ENCODE measurements around the gene CCSER1. TPM values are rescaled to one million over a fixed set of nuclear protein-coding genes. Genes with fewer than 3 reads are reported as not detected.
A peak's percentile ranks its signal among the peaks of the same experiment; 100 is the strongest.

Gene CCSER1
- total and polyA plus RNA-seq, 2 of the 8 experiments (the other 6 are each of a cell fraction or from before 2014, with no cell fraction given), result 0.26 to 0.84 TPM

- Histone ChIP-seq H3K36me3 (ENCODE audit: control insufficient read depth in 2 of 4, insufficient read depth in 4 of 4, low read length in 3 of 4) (no peaks in the 10 kb centered on the region), H2BK12ac (ENCODE audit: low read depth, low read length) (no peak overlapping the region), H3K23me2 (ENCODE audit: low read depth, low read length) (no peaks in the 10 kb centered on the region), H3K9me3 (ENCODE audit: insufficient read depth in 2 of 2, low read depth in 1 of 2, low read length in 1 of 2) (no peaks in the 10 kb centered on the region), H2BK120ac (replicated peaks; ENCODE audit: low read depth, low read length) (no peak overlapping the region), H3K4me3 (ENCODE audit: extremely low read depth in 1 of 4, insufficient read depth in 2 of 4, low read depth in 3 of 4, low read length in 4 of 4) (no peak overlapping the region), H2BK5ac (ENCODE audit: low read depth, low read length) (no peak overlapping the region), H2BK15ac (ENCODE audit: low read length) (no peak overlapping the region), H3K4me1 (replicated peaks in 1 of 4; ENCODE audit: control insufficient read depth in 3 of 4, insufficient read depth in 4 of 4, low read length in 3 of 4) (peaks cover 0 to 5% (median 0%) of the 10 kb centered on the region in 4 experiments; a peak in 1 of 7 replicates), H2BK20ac (ENCODE audit: low read length) (no peak overlapping the region), H3K23ac (ENCODE audit: insufficient read length) (no peak overlapping the region), H4K91ac (replicated peaks; ENCODE audit: insufficient read length, low read length) (no peak overlapping the region), H4K5ac (ENCODE audit: insufficient read length, low read depth, low read length) (no peak overlapping the region), H3K79me2 (ENCODE audit: control insufficient read depth in 1 of 2, insufficient read depth in 2 of 2, low read length in 2 of 2) (no peaks in the 10 kb centered on the region), H3K4ac (replicated peaks; ENCODE audit: insufficient read length, low read depth, low read length) (no peak overlapping the region), H3K56ac (replicated peaks; ENCODE audit: insufficient read length, low read depth, low read length) (no peak overlapping the region), H2AFZ (ENCODE audit: low read length) (peak overlapping the region; percentile 28; the same call in 1 of the 2 replicates), H4K8ac (ENCODE audit: extremely low read depth, insufficient read depth, low read length) (no peak overlapping the region), H3K14ac (ENCODE audit: insufficient read length) (no peak overlapping the region), H3K9ac (replicated peaks in 1 of 4; ENCODE audit: extremely low read depth in 1 of 4, low read depth in 3 of 4, low read length in 3 of 4) (no peak overlapping the region), H3K79me1 (ENCODE audit: low read depth, low read length) (no peaks in the 10 kb centered on the region), H2AK5ac (ENCODE audit: low read depth, low read length) (no peak overlapping the region), H3K18ac (ENCODE audit: extremely low read depth, low read length) (no peak overlapping the region), H3K4me2 (ENCODE audit: insufficient read depth in 1 of 2, low read depth in 2 of 2, low read length in 2 of 2) (no peak overlapping the region), H3K27me3 (replicated peaks in 1 of 4; ENCODE audit: control insufficient read depth in 3 of 4, extremely low read depth in 1 of 4, insufficient read depth in 3 of 4, low read length in 3 of 4) (no peaks in the 10 kb centered on the region), H3K27ac (ENCODE audit: low read depth, low read length) (no peak overlapping the region), H4K20me1 (replicated peaks in 1 of 2; ENCODE audit: control insufficient read depth in 1 of 2, insufficient read depth in 2 of 2, low read length in 2 of 2) (no peaks in the 10 kb centered on the region)
- TF ChIP-seq GABPA (IDR thresholded peaks at IDR 0.05; ENCODE audit: borderline replicate concordance, insufficient read depth, low read length), result no peak
- no peak for TF ChIP-seq JUND (IDR thresholded peaks at IDR 0.05; ENCODE audit: low read length)
- TF ChIP-seq RNF2 (IDR thresholded peaks at IDR 0.05; ENCODE audit: borderline replicate concordance, low read depth, low read length, missing control alignments, poor library complexity, severe bottlenecking), result no peak
- TF ChIP-seq TCF12 (IDR thresholded peaks at IDR 0.05; ENCODE audit: low read depth, low read length), result no peak
- no peak for TF ChIP-seq E2F6 (IDR thresholded peaks at IDR 0.05)
- TF ChIP-seq TEAD4 (IDR thresholded peaks at IDR 0.05; ENCODE audit: low read depth, low read length), result no peak
- TF ChIP-seq ATF3 (IDR thresholded peaks at IDR 0.05; ENCODE audit: insufficient read depth, low read depth, low read length), result no peak
- no peak for TF ChIP-seq SUZ12 (IDR thresholded peaks at IDR 0.05; ENCODE audit: low read length)
- TF ChIP-seq NRF1 (IDR thresholded peaks at IDR 0.05; ENCODE audit: low read depth, low read length), result no peak
- TF ChIP-seq RXRA (IDR thresholded peaks at IDR 0.05; ENCODE audit: insufficient read depth, low read depth, low read length), result no peak
- no peak for TF ChIP-seq MAX (IDR thresholded peaks at IDR 0.05)
- DNase-seq (ENCODE audit: low read depth in 1 of 2, low spot score in 2 of 2), result no peak
- 91% methylated on average over 4 of the region's 4 CpGs; no CpG with 5 or more reads in 1 of the 2 experiments for WGBS, 2 experiments (ENCODE audit: extremely low coverage in 1 of 2, insufficient coverage in 1 of 2, insufficient read length in 1 of 2, insufficient replicate concordance in 2 of 2, low coverage in 1 of 2, low lambda C conversion rate in 2 of 2, missing lambda C conversion rate in 1 of 2)
- POLR2A ChIA-PET (ENCODE audit: partially characterized antibody), result no interaction called here
- no peak for FAIRE-seq
- CTCF ChIA-PET (ENCODE audit: partially characterized antibody), result interaction anchor here (1.2 kb wide), 1 partner anchor 12 kb away, joined by 3 read pairs; no protein-coding TSS in a partner anchor
These were observed 1001.3 kb downstream of the CCSER1 start for GRCh38 chr4:91128519-91128918.
